GM06990 (cell line): ENCODE measurements around the gene RAB44.

Source experiments
- DNase-seq: peaks from one replicate; pipeline ENCODE4 v3.0.0-alpha.2; 2011; ENCODE audit not compliant: insufficient read length; ENCODE audit errors: extremely low read depth
- H3K27me3 ChIP-seq: replicated peaks from 2 replicates; pipeline ENCODE4 v1.6.0; 2011; ENCODE audit warnings: low read length; ENCODE audit not compliant: control insufficient read depth, insufficient read depth
- H3K36me3 ChIP-seq: 2 replicates; pipeline ENCODE4 v1.5.1; 2011; ENCODE audit warnings: low read length; ENCODE audit not compliant: control insufficient read depth, insufficient read depth
- H3K4me3 ChIP-seq: replicated peaks from 2 replicates; pipeline ENCODE4 v1.5.1; 2011; ENCODE audit warnings: low read depth, mild to moderate bottlenecking, control low read depth, low read length
- TF ChIP-seq, protein P1 (sequence below): IDR thresholded peaks from 2 replicates; pipeline ENCODE4 v1.5.1; 2011; ENCODE audit warnings: low read length, control low read depth, mild to moderate bottlenecking, inconsistent platforms; ENCODE audit not compliant: insufficient read depth, poor library complexity, severe bottlenecking

Gene RAB44

DNA sequence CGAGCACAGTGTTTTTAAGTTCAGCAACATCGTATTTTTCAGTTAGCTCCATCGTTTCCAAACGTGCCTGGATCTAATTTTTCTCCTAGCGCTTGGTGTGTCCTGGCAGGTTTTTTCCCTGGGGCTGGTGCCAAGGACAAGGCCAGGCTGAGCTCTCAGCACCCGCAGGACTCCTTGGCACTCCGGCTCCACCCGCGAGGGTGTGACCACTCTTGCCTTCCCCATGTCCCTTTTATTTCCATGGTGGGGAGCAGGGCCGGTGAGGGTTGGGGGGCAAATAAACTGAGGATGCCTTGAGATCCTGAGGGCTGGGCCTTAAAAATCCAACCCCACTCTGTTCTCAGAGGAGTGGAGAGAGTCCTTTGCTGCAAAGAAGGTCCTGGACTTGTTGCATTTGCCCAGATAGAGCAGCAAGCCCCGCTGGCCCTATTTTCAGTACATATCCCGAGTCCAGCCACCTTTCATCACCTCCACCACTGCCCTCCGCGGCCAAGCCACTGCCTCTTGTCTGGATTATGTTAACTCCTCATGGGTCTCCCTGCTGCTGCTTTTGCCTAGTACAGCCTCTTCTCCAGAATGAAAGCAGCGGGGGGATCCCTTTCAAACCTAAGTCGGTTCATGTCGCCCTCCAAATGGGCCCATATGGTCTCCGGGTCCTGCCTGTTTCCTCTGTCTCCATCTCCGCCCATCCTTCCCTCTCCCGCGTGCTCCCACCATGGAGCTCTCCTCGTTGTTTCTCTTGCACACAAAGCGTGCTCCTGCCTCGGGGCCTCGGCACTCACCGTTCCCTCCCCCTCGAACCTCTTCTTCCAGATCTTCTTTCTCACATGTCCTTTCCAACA, 4.5 kb upstream of the RAB44 start:
- H3K4me3 ChIP-seq, result no peak overlapping the region
- DNase-seq, result no peak
- TF ChIP-seq, protein P1, sequence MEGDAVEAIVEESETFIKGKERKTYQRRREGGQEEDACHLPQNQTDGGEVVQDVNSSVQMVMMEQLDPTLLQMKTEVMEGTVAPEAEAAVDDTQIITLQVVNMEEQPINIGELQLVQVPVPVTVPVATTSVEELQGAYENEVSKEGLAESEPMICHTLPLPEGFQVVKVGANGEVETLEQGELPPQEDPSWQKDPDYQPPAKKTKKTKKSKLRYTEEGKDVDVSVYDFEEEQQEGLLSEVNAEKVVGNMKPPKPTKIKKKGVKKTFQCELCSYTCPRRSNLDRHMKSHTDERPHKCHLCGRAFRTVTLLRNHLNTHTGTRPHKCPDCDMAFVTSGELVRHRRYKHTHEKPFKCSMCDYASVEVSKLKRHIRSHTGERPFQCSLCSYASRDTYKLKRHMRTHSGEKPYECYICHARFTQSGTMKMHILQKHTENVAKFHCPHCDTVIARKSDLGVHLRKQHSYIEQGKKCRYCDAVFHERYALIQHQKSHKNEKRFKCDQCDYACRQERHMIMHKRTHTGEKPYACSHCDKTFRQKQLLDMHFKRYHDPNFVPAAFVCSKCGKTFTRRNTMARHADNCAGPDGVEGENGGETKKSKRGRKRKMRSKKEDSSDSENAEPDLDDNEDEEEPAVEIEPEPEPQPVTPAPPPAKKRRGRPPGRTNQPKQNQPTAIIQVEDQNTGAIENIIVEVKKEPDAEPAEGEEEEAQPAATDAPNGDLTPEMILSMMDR, result no peak
- H3K36me3 ChIP-seq, result no peaks in the 10 kb centered on the region
- H3K27me3 ChIP-seq, result no peaks in the 10 kb centered on the region

DNA sequence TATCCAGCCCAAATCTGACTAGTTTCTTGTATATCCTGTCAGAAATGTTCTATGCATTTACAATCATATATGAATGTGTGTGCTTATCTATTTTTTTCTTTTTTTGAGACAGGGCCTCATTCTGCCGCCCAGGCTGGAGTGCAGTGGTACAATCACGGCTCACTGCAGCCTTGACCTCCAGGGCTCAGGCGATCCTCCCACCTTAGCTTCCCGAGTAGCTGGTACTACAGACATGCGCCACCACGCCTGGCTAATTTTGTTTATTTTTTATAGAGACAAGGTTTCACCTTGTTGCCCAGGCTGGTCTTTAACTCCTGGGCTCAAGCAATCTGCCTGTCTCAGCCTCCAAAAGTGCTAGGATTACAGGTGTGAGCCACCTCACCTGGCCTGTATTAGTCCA, 3.0 kb upstream of the RAB44 start:
- DNase-seq, result no peak
- Histone ChIP-seq H3K4me3 (no peak overlapping the region), H3K36me3 (no peaks in the 10 kb centered on the region), H3K27me3 (no peaks in the 10 kb centered on the region)
- TF ChIP-seq, protein P1, result no peak

DNA sequence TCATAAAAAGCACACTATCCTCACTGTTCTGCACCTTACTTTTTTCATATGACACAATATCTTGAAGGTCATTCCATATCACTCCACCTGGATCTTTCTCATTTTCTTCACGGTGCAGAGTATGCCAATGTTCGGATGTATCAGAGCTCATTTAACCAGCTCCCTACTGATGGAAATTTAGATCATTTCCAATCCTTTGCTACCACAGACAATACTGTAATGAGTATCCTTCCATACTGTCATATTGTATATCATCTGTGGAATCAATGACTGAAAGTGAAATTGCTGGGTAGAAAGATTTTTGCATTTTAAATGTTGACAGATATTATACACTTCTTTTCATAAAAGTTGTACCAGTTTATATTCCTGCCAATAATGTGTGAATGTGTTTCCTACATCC, 2.2 kb upstream of the RAB44 start:
- H3K27me3 ChIP-seq, result no peaks in the 10 kb centered on the region
- TF ChIP-seq, protein P1, result no peak
- no peaks in the 10 kb centered on the region for H3K36me3 ChIP-seq
- H3K4me3 ChIP-seq, result no peak overlapping the region
- no peak for DNase-seq

DNA sequence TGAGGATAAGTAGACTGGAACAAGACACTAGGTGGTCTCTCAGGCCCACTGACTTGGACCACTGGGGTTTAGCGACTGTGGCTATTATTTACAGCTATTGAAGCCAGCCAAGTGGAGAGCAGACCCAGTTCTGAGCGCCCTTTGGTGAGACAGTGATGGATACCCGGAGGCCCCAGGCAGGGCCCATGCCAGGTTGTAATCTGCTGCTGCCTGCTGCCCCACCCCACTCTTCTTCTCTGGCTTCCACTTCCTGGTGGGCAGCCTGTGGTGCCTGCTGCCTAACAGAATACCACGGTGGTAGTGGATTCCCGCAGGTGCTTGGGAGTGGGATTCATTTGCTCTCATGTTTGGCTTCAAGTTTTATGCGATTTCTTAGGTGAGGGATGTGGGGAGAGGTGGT, 570 bp downstream of the RAB44 start:
- no peak for DNase-seq
- H3K4me3 ChIP-seq, result no peak overlapping the region
- TF ChIP-seq, protein P1, result no peak
- H3K27me3 ChIP-seq, result no peaks in the 10 kb centered on the region
- no peaks in the 10 kb centered on the region for H3K36me3 ChIP-seq

DNA sequence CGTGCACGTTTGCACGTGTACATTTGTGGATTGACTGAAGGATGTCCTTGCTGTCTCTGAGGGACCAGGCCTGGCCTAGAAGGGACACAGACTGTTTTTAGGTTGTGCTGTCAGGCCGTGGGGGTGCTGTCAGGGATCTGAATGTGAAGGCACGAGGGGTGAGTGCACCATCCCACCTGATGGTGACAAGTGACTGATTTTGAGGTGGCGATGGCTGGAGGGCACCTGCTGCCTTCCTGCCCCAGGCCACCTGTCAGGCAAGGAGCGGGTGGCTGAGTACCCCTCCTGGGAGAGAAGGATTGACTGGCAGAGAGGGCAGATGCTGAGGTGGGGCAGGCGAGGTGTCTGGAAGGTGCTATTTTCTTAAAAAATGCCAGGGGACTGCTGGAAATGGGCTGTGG, 1.2 kb downstream of the RAB44 start:
- TF ChIP-seq, protein P1, result no peak
- Histone ChIP-seq H3K27me3 (no peaks in the 10 kb centered on the region), H3K4me3 (no peak overlapping the region), H3K36me3 (no peaks in the 10 kb centered on the region)
- DNase-seq, result no peak
